ENCODE measurements around the gene COBL.

COBL gene

GRCh38 chr7:51250512-51250911, 66.1 kb downstream of the COBL start:
- DNase-seq, result no peak

DNA sequence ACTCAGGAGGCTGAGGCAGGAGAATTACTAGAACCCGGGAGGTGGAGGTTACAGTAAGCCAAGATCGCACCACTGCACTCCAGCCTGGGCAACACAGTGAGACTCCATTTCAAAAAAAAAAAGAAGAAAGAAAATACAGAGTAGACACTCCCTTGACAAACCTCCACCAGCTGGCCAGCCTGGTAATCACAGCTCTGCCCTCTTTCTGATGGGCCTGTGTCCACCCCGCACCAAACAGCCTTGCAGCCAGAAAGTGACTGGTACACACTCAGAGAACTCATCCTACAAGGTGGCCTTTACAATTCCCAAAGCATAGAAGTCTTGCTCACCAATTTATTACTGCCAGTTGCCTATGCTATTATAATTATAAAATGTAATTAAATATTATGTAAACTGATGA, 66.6 kb downstream of the COBL start:
- DNase-seq, result no peak

DNA sequence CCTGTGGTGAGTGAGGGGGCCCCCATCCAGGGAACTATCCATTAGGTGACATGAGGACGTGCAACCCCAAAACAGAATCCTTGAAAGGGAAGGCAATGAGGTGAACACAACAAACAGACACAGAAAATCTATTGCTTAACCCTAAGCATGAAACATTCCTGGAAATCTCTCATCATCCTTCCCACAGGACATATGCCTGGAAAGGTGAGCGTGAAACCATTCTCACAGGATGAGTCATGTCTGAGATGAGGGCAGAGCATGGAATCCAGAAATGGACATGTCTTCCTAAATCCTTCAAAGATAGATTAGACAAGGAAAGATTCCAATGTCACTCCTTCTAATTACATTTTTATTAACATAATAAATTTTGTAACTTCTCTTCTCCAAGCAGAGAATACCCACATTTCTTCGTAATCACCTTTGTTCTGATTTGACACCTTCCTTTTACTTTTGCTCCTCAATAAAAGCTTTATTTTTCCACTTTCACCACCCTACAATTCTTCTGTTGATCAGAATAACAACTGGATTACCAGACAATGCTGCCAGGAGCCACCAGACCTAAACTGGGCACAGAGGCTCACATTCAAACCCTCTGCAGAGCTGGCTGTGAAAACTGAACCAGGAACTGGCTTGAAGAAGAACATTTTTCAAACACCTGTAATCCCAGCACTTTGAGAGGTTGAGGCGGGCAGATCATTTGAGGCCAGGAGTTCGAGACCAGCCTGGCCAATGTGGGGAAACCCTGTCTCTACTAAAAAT, 67.2 kb downstream of the COBL start:
- no peak for DNase-seq

DNA sequence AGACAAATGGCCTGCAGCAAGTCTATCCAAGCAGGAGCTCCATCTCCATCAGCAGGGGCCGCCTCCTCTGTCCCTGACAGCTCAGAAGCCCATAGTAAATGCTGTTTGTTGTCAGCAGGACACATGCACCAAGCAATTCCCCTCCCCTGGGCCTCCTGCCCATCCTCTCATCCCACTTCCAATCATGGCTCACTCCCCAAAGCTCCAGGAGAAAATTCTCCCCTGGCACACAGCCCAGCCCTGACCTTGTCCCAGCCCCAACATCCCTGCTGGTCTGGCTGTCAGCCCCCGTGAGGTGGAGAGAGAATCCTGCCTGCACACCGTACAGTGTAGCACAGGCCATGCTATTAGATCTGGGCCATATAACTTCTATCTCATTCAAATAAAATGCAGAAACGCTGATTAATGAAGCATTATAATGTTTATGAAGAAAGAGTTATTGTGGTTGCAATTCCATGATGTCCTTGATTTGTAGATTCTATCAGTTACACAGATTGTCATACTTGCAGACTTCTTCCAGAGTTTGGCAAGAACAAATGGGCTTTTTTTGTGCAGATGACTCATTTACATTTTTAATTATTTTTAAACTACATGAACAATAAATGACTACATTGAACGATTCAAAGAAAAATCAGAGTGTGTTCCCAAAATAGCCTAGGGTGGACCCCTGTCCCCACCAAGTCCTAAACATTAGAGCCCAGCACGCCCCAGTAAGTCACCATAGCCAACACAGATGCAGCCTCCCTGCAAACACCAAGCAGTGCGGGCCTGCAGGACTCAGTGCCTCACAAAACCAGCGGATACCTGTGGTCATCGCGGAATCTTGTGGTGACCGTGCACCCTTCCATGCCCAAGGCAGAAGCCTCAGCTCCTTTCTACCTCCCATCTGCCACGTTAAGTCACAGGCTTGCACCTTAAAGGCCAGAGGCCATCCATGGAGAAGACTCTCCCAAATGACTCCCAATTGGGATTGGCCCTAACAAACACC, 70.1 kb downstream of the COBL start:
- no peak for DNase-seq

GRCh38 chr7:51244885-51245284, 71.7 kb downstream of the COBL start:
- DNase-seq, result no peak

GRCh38 chr7:51244053-51244452, 72.6 kb downstream of the COBL start:
- DNase-seq, result no peak

DNA sequence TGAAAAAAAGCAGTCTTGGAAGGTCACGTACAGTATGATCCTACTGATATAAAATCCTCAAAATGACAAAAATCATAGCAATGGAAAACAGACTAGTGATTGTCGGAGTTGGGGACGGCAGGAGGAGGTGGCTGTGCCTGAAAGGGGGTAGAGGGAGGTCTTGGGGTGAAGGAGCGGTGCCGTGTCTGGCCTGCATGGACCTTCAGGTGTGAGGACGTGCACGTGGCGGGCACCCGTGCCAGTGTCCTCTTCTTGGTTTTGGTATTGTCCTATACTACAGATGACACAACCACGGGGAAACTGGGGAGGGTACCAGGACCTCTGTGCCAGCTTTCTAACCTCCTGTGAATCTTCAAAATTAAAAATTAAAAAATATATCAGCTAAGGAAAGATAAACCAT, 73.0 kb downstream of the COBL start:
- DNase-seq, result no peak

- DNase-seq, result no peak
Observed at GRCh38 chr7:51242881-51243518, 73.6 kb downstream of the COBL start.

DNA sequence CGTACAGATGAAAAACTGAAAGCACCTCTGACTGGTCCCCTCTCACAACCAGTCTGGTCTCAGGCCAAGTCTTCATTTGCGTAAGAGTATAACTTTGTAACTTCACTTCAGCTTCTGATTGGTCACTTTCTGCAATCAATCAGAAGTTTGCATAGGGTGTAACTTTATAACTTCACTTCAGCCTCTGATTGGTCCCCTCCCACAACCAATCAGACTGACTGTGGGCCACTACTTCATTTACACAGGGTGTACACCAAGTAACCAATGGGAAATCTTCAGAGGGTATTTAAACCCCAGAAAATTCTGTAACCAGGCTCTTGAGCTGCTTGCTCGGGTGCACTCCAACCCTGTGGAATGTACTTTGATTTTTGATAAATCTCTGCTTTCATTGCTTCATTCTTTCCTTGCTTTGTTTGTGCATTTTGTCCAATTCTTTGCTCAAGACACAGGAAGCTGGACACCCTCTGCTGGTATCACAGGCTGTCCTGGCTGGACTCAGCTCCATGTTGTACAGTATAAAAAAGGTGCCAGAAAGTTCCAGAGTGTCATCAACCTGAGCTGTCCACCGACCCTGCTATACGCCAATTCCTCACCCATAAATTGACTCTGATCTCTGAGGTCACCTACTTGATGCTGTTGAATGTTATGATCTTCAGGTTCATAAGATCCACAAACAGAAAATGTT, 74.5 kb downstream of the COBL start:
- no peak for DNase-seq

- peak; percentile 42 for DNase-seq
Observed at GRCh38 chr7:51240868-51241267, 75.7 kb downstream of the COBL start.

- no peak for DNase-seq
Observed at GRCh38 chr7:51239691-51240090, 76.9 kb downstream of the COBL start.

- DNase-seq, result no peak
Observed at GRCh38 chr7:51238981-51239495, 77.6 kb downstream of the COBL start.

GRCh38 chr7:51237446-51238133, 79.0 kb downstream of the COBL start:
- peak; percentile 11 for DNase-seq

DNA sequence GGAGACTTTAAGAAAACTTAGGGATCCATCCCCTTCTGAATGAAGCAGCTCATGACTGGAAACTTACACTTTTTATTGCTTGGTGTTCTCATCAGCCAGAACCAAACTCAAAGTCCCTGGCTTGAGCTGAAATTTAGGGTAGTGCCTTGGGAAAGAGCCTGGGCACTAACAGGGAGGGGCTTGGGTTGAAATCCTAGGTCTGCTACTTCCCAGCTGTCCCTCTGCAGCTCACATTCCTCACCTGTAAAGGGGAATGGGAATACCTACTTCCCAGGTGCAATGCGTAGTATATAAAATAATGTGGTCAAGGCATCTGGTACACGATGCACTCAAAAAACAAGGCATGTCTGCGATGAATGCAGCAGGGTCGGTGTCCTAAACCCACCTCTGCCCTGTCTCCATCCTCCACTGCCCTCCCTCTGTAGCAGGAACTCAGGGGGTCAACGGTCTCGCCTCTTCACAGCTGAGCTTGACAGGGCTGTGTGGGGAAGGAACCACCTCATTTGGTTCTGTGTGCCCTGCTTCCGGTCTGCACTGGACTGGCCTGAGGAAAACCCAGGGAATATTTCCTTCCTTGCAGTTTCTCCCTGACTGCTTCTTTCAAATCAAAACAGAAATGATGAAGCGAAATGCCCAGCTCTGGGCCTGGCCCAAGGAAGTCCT, 80.0 kb downstream of the COBL start:
- DNase-seq, result no peak

- DNase-seq, result no peak
Observed at GRCh38 chr7:51235593-51236313, 80.9 kb downstream of the COBL start.

GRCh38 chr7:51234609-51235308, 81.8 kb downstream of the COBL start:
- no peak for DNase-seq

DNA sequence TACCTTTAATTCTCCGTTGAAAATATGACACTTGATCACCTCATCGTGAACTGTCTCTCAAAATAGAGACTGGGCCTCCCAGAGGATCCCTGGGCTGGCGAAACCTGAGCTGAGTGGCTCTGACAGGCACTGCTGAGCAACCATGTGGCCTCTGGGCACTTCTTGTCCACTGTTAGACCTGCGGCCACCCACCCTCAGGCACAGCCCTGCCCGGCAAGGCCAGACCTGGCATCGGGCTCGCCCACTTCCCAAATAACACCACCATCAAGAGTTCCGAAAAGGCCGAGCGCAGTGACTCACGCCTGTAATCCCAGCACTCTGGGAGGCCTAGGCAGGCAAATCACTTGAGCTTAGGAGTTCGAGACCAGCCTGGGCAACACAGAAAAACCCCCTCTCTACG, 82.5 kb downstream of the COBL start:
- DNase-seq, result no peak

- no peak for DNase-seq
Observed at GRCh38 chr7:51233374-51233773, 83.2 kb downstream of the COBL start.

GRCh38 chr7:51230723-51231122, 85.9 kb downstream of the COBL start:
- no peak for DNase-seq

GRCh38 chr7:51230324-51230625, 86.3 kb downstream of the COBL start:
- no peak for DNase-seq
